COLO668 (cell line): ENCODE data around the gene DHX15.

Experiments used
- DNase-seq: peaks from one replicate; lab custom pipeline; 2025; ENCODE audit not compliant: unreplicated experiment; lab: John Stamatoyannopoulos, UW

DHX15 gene

GRCh38 chr4:24584211-24584850, at the start of gene DHX15:
Gene DHX15 (minus strand): TSS chr4:24584554. CDS start chr4:24584393, 161 bp downstream.
- DNase-seq: peak; percentile 98

- no peak for DNase-seq
Observed at GRCh38 chr4:24632011-24632410, 47.7 kb upstream of the DHX15 start.

GRCh38 chr4:24630937-24631336, 46.6 kb upstream of the DHX15 start:
- no peak for DNase-seq

GRCh38 chr4:24625091-24625490, 40.7 kb upstream of the DHX15 start:
- DNase-seq: no peak

DNA sequence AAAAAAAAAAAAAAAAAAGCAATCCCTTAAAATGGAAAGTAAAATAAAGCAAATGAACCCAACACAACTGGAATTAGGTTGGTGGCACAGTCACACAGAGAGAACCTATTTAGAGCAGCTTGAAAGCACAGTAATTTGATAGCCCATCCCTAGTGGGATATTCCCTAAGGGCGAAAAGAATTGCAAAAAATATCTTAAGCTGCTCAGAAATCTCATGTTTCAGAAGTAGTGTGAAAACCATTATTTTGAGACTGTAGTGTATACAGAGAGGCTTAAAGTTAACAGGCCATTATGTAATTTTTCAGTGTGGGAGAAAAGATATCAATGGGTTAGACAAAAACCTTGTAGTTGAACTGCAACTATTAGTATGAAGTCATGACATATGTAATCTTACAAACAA, 40.0 kb upstream of the DHX15 start:
- no peak for DNase-seq

GRCh38 chr4:24622146-24622834, 37.9 kb upstream of the DHX15 start:
- DNase-seq: no peak

GRCh38 chr4:24615977-24616376, 31.6 kb upstream of the DHX15 start:
- no peak for DNase-seq

- DNase-seq: no peak
Observed at GRCh38 chr4:24614881-24615280, 30.5 kb upstream of the DHX15 start.

GRCh38 chr4:24613502-24613901, 29.1 kb upstream of the DHX15 start:
- no peak for DNase-seq

GRCh38 chr4:24611575-24611974, 27.2 kb upstream of the DHX15 start:
- no peak for DNase-seq

GRCh38 chr4:24607334-24607733, 23.0 kb upstream of the DHX15 start:
- DNase-seq: no peak

DNA sequence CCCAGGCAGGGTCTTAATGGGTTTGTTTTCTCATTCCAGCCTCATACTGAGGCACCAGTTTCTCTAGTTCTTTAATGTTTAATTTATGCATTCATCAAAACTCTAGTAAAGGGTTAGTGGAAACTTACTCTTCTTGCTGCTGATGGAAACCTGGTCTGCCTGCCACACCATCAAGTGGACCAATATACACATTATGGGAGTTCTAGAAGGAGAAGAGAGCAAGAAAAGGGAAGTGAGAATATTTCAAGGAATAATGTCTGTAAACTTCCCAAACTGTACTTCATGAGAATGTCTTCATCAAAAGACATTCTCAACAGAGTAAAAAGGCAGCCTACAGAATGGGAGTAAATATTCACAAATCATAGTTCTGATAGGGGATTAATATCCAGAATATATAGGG, 20.9 kb upstream of the DHX15 start:
- no peak for DNase-seq

- DNase-seq: no peak
Observed at GRCh38 chr4:24604558-24605214, 20.3 kb upstream of the DHX15 start.

- DNase-seq: no peak
Observed at GRCh38 chr4:24603343-24603742, 19.0 kb upstream of the DHX15 start.

GRCh38 chr4:24601121-24601520, 16.8 kb upstream of the DHX15 start:
- no peak for DNase-seq

DNA sequence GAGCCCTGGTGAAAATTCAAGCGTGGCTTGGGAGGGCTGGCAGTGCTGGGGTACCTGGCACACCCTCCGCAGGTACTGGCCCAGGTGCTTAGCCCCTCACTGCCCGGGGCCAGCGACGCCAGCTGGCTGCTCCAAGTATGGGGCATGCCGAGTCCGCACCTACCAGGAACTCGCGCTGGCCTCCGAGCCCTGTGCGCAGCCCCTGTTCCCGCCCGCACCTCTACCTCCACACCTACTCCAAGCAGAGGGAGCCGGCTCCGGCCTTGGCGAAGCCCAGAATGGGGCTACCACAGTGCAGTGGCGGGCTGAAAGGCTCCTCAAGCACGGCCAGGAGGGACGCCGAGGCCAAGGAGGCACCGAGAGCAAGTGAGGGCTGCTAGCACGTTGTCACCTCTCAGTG, 14.9 kb upstream of the DHX15 start:
- no peak for DNase-seq

DNA sequence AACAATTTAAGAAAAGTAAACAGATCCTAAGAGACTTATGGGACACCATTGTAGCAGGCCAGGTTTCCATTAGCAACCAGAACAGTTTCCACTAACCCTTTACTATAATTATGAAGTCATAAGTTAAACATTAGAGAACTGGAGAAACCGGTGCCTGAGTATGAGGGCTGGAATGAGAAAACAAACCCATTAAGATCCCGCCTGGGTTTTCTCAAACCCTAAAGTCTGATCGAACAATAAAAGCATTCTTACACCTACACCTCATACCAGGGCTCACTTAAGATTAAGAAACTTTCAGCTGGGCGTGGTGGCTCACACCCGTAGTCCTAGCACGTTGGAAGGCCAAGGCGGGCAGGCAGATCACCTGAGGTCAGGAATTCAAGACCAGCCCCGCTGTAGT, 13.7 kb upstream of the DHX15 start:
- peak; percentile 10 for DNase-seq

GRCh38 chr4:24595659-24596058, 11.3 kb upstream of the DHX15 start:
- DNase-seq: no peak

DNA sequence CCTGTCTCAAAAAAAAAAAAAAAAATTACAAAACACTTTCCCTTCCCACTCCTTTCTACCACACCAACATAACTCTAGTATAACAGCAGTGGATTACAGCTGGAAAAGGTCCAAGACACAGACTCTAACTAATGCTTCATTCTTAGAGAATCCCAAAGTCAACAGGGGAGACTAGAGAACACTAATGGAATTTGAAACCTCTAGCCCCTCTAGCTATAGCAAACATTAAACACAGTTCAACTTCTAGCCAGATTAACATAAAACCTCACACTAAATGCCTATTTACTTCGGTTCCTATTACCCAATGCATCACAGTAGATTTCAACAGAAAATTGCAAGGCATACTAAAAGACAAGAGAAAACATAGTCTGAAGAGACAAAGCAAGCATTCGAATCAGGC, 10.5 kb upstream of the DHX15 start:
- no peak for DNase-seq

- DNase-seq: no peak
Observed at GRCh38 chr4:24589448-24589847, 5.1 kb upstream of the DHX15 start.

DNA sequence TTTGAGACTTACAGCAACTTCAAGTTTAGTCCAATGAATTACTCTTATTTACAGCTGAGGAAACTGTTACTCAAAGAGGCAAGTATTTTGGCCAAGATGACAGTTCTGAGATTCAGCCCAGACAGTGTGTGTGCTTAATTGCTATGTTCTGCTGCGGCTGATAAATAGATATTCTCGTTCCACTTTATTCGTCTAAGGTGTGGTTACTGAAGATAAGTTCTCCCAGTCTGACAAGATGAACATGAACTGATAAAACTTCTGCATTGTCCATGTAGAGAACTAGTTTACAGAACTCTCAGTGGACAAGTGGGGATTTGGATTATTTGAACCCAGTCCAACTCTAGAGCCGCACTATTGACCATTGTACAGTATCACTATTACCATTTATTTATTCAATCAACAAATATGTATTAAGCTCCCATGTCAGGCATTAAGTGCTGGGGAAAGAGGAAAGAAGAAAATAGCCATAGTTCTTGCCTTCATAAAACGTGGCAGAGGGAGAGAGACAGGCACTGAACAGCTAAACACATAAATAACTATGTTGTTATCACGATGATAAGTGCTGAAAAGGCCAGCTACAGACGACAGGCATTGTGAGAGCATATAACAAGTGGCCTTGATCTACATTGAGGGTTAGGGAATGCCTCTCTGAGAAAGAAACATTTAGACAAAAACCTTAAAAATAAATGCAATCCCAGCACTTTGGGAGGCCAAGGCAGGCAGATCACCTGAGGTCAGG, 4.0 kb upstream of the DHX15 start:
- no peak for DNase-seq
